OCI-LY1 (cell line): Measurements from ENCODE around the gene MYO18B.

Source experiments
- H2AFZ ChIP-seq: fragments of 200-600 bp; sonication (generic), shearing (Covaris generic); 2 replicates; pipeline ENCODE4 v1.6.0; 2014; ENCODE audit warnings: antibody characterized with exemption, mild to moderate bottlenecking, low read length
- H3F3A ChIP-seq: fragments of 200-600 bp; sonication (generic), shearing (Covaris generic); 2 replicates; pipeline ENCODE4 v1.6.0; 2014; ENCODE audit warnings: mild to moderate bottlenecking, antibody characterized with exemption, low read length, moderate library complexity; ENCODE audit not compliant: insufficient read depth
- H3K27ac ChIP-seq: fragments of 200-600 bp; sonication (generic); 2 replicates; pipeline ENCODE4 v1.5.1; 2014; ENCODE audit warnings: low read length, mixed run types, mild to moderate bottlenecking, low read depth; ENCODE audit not compliant: poor library complexity, severe bottlenecking
- H3K27me3 ChIP-seq: fragments of 200-600 bp; sonication (generic); 2 replicates; pipeline ENCODE4 v1.6.0; 2014; ENCODE audit warnings: antibody characterized with exemption, mild to moderate bottlenecking, low read length, moderate library complexity; ENCODE audit not compliant: insufficient read depth
- H3K36me3 ChIP-seq: fragments of 200-600 bp; sonication (generic); 2 replicates; pipeline ENCODE4 v1.6.1; 2014; ENCODE audit warnings: mild to moderate bottlenecking, antibody characterized with exemption, low read length, moderate library complexity, mixed read lengths; ENCODE audit not compliant: insufficient read depth
- H3K4me1 ChIP-seq: fragments of 200-600 bp; sonication (generic); 2 replicates; pipeline ENCODE4 v1.5.1; 2014; ENCODE audit warnings: mild to moderate bottlenecking, low read length, moderate library complexity; ENCODE audit not compliant: insufficient read depth, severe bottlenecking
- H3K4me2 ChIP-seq: fragments of 200-600 bp; sonication (generic), shearing (Covaris generic); 2 replicates; pipeline ENCODE4 v1.6.1; 2014; ENCODE audit warnings: low read length
- H3K4me3 ChIP-seq: fragments of 200-600 bp; sonication (generic); 2 replicates; pipeline ENCODE4 v1.5.1; 2014; ENCODE audit warnings: low read length, low read depth, mild to moderate bottlenecking, mixed read lengths; ENCODE audit not compliant: poor library complexity, severe bottlenecking
- H3K79me2 ChIP-seq: fragments of 200-600 bp; shearing (Covaris generic); 2 replicates; pipeline ENCODE4 v1.6.1; 2016; ENCODE audit warnings: mixed run types, low read length, mixed read lengths; ENCODE audit not compliant: insufficient read depth
- H3K9ac ChIP-seq: fragments of 200-600 bp; sonication (generic), shearing (Covaris generic); 2 replicates; pipeline ENCODE4 v1.6.1; 2014; ENCODE audit warnings: mild to moderate bottlenecking, low read length, mixed read lengths
- H3K9me2 ChIP-seq: fragments of 200-600 bp; sonication (generic), shearing (Covaris generic); 2 replicates; pipeline ENCODE4 v1.6.1; 2014; ENCODE audit warnings: low read depth, mild to moderate bottlenecking, low read length, mixed read lengths
- H3K9me3 ChIP-seq: fragments of 200-600 bp; shearing (Covaris generic); 2 replicates; pipeline ENCODE4 v1.6.1; 2014; ENCODE audit warnings: low read length, mixed read lengths
- H4K20me1 ChIP-seq: fragments of 200-600 bp; sonication (generic), shearing (Covaris generic); 2 replicates; pipeline ENCODE4 v1.6.0; 2016; ENCODE audit warnings: mild to moderate bottlenecking, low read length; ENCODE audit not compliant: insufficient read depth
- CTCF ChIP-seq: fragments of 200-600 bp; sonication (generic), shearing (Covaris generic); IDR thresholded peaks from 2 replicates; pipeline ENCODE4 v1.5.1; 2017; ENCODE audit warnings: mild to moderate bottlenecking, antibody characterized with exemption, low read length, moderate library complexity, mixed read lengths
- EZH2 ChIP-seq: fragments of 200-600 bp; sonication (generic), shearing (Covaris generic); IDR thresholded peaks from 2 replicates; pipeline ENCODE4 v1.8.0; 2017; ENCODE audit warnings: borderline replicate concordance, mixed run types, mild to moderate bottlenecking, antibody characterized with exemption, low read length, moderate library complexity, mixed read lengths

The MYO18B gene

GRCh38 chr22:25779426-25779825, 37.4 kb downstream of the MYO18B start:
- Histone ChIP-seq H3K27ac (no peak overlapping the region), H3K9me2 (no peaks in the 10 kb centered on the region), H3K9ac (no peak overlapping the region), H3K27me3 (0 out of 2 replicates have a peak, but pooled peaks cover 5% of the 10 kb centered on the region), H3K4me2 (no peak overlapping the region), H3F3A (no peaks in the 10 kb centered on the region), H3K36me3 (no peaks in the 10 kb centered on the region), H3K4me1 (no peaks in the 10 kb centered on the region), H4K20me1 (no peaks in the 10 kb centered on the region), H3K4me3 (no peak overlapping the region), H2AFZ (no peak overlapping the region), H3K9me3 (no peaks in the 10 kb centered on the region), H3K79me2 (no peaks in the 10 kb centered on the region)
- TF ChIP-seq EZH2: no peak
- TF ChIP-seq CTCF: no peak

GRCh38 chr22:25779890-25780289, 37.9 kb downstream of the MYO18B start:
- H4K20me1 ChIP-seq: no peaks in the 10 kb centered on the region
- no peaks in the 10 kb centered on the region for H3K9me2 ChIP-seq
- 0 out of 2 replicates have a peak, but pooled peaks cover 5% of the 10 kb centered on the region for H3K27me3 ChIP-seq
- no peaks in the 10 kb centered on the region for H3K36me3 ChIP-seq
- no peak overlapping the region for H3K27ac ChIP-seq
- no peaks in the 10 kb centered on the region for H3K9me3 ChIP-seq
- H3K4me2 ChIP-seq: no peak overlapping the region
- H3K4me3 ChIP-seq: no peak overlapping the region
- H3K4me1 ChIP-seq: no peaks in the 10 kb centered on the region
- no peaks in the 10 kb centered on the region for H3K79me2 ChIP-seq
- TF ChIP-seq EZH2 (no peak), CTCF (no peak)
- no peaks in the 10 kb centered on the region for H3F3A ChIP-seq
- H2AFZ ChIP-seq: no peak overlapping the region
- H3K9ac ChIP-seq: no peak overlapping the region

- Histone ChIP-seq H2AFZ (no peak overlapping the region), H3K4me2 (no peak overlapping the region), H3K27ac (no peak overlapping the region), H3F3A (no peaks in the 10 kb centered on the region), H3K27me3 (0 out of 2 replicates have a peak, but pooled peaks cover 5% of the 10 kb centered on the region), H3K36me3 (no peaks in the 10 kb centered on the region), H3K4me3 (no peak overlapping the region), H3K9me2 (no peaks in the 10 kb centered on the region), H3K9me3 (no peaks in the 10 kb centered on the region), H3K4me1 (no peaks in the 10 kb centered on the region), H3K79me2 (no peaks in the 10 kb centered on the region), H4K20me1 (no peaks in the 10 kb centered on the region), H3K9ac (no peak overlapping the region)
- TF ChIP-seq EZH2 (no peak), CTCF (no peak)
These were observed 38.7 kb downstream of the MYO18B start for GRCh38 chr22:25780673-25781072.
